AG08395 (cell line): ENCODE results near the gene MID1IP1.
A peak's percentile ranks its signal among the peaks of the same experiment; 100 is the strongest.

Experiments
- DNase-seq: peaks from one replicate; pipeline ENCODE4 v3.0.0; 2012; ENCODE audit warnings: mixed read lengths, low spot score

Gene MID1IP1, protein sequence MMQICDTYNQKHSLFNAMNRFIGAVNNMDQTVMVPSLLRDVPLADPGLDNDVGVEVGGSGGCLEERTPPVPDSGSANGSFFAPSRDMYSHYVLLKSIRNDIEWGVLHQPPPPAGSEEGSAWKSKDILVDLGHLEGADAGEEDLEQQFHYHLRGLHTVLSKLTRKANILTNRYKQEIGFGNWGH

DNA sequence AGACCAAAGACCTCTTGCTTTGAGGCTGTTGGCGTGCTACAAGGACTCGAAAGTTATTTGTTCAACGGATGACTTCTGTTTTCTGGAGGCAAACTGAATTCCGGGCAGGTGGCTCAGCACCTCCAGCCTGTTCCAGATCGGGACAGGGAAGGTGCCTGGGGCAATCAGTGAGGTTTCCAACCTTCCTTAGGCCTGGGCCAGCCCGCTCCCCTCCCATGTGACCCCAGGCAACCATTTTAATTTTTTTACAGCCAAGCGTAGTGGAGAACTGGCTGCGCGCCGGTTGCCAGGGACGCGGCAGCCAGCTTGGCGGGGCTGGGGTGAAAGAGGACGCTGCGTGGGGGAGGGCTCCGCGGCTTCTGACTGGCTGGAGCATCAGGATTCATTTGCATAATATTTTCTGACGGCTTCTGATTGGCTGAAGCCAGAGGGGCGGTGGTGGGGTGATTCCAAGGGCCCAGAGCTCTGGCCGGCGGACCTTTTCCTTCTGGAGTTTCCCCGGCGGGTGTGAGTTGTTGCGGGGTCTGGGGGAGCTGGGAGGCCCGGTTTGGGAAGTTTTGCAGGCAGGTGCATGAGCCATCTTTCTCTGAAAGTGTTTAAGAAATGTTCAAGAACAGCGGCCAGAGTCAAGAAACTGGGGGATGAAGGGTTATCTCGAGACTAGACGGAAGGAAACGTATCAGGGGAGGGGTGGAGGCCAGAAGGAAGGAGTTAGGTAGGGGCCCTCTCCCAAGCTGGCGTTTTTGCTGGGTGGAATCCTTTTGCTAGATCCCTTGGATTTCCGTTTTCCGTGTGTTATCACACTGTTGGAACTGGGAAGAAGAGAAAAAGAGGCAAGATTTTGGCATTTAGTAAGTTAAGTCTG lies at the start of gene MID1IP1:
TSS of gene MID1IP1 (plus strand) at position 479 of the 865 bp plus-strand sequence. CDS start 3,488 bp downstream, outside the sequence.
- DNase-seq = peak; percentile 91

- peak; percentile 60 for DNase-seq
These were observed 47.0 kb upstream of the MID1IP1 start for GRCh38 chrX:38754102-38754790.

DNA sequence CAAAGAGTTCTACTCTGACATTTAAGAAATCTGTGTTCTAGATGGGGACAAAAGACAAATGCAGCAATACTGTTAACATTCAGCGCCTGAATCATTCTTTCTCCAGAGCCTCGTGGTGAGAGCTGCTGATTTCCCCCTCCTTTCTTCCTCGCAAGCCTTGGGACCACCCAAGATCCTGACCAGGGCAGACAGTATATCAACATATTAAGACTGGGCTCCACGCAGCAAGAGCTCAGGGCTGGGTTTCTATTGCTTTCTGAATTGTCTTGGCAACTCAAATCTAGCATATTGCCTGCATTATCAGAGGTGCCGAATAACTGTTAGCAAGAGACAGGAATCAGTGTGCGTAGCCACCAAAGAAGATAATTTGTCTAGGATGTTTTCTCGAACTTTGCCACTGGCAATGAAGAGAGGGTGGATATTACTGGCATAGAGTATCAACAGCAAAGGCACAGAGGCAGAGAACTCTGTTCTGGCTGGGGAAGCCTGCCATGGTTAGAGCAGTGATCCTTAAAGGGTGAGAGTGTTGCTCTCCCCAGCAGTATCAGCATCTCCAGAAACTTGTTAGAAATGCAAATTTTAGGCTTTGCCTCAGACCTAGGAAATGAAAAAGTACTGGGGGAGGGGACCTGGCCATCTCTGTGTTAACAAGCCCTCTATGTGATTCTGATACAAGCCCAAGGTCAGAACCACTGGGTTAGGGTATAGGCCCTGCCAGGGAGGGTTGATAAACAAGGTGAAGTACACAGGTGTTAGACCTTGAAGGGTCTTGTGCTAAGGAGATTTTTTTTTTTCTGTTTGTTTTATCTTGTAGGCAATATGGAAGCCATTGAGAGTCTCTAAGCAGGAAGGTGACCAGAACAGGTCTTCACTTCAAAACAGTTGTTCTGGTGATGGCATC lies 46.2 kb upstream of the MID1IP1 start:
- DNase-seq = no peak

DNA sequence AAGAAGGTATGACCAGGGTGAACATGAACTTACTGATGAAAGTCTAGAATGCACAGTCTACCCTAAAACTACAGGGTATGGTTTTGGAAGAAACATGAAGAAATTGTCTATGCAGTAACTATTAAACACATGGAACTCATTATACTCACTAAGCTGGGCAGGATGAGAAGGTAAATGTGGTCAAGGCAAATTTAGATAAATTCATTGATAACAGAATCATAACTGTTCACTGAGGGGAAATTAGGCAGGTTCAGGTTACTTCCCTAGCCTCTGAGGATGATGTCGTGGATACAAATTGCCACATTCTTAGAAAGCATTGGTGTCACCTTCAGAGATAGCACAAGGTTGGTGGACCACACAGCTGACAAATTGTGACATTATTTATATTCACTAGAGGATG lies 40.4 kb upstream of the MID1IP1 start:
- DNase-seq = no peak

GRCh38 chrX:38768079-38768478 lies 33.2 kb upstream of the MID1IP1 start:
- peak; percentile 27 for DNase-seq

DNA sequence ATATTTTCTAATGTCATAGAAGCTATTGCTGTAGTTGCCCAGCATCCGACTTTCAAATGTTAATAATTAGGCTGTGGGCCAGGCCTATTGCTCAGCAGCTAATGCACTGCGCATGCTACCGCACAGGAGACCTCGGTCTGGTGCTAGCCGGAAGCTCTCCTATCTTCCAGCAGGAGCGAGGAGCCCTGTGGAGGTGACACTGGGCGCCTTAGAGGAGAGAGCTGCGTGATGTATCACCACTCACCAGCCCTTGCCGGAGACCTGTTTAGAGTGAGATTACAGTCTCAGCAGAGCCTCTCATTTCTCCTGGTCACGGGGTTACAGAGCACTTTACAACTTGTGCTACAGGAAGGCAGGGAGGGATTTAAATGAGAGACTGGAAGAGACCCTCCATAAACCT lies 31.1 kb upstream of the MID1IP1 start:
- DNase-seq = no peak

- no peak for DNase-seq
These were observed 27.0 kb upstream of the MID1IP1 start for GRCh38 chrX:38774249-38774648.

DNA sequence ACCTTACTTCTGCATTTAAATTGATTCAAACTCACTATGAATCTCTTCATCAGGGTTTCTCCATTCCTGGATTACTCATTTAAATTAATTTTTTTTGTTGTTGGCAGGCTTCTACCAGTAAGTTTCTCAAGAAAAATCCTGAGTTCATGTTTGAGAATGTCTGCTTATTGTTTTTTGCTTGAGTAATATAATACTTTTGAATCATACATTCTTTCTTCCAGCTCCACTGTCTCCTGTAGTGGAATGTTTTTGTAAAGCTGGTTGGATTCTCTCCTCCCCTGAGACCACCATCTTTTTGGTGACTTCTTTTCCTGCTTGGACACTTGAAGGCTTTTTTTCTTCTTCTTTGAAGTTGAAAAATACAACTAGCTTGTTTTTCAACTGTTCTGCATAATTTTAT lies 4.3 kb upstream of the MID1IP1 start:
- peak; percentile 27 for DNase-seq

GRCh38 chrX:38798956-38799355 lies 2.3 kb upstream of the MID1IP1 start:
- DNase-seq = peak; percentile 33

DNA sequence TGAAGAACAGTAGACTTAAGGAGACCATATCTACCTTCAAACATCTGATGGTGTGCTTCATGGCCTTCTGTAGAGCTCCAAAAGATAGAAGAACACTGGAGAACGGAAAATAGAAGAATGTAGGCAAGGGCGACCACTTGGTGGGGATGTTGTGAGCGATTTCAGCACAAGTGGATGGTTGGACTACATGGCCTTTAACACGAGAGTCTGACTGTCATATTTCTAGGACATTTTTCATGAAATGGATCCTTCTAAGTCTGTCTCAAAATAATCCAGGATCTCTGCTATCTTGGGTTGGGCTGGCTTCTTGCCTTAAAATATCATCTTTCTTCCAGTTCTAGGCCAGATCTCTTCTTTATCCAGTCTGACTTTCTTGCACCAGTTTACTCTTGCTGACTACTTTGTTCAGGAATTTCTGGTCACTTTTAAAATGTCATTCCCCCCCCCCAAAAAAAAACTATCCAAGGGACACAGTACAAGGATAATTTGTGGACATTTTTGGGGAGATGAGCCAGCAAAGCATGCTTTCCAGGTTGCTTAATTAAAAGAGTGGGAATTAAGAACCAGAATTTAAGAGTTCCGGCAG lies 1.2 kb upstream of the MID1IP1 start:
- no peak for DNase-seq

DNA sequence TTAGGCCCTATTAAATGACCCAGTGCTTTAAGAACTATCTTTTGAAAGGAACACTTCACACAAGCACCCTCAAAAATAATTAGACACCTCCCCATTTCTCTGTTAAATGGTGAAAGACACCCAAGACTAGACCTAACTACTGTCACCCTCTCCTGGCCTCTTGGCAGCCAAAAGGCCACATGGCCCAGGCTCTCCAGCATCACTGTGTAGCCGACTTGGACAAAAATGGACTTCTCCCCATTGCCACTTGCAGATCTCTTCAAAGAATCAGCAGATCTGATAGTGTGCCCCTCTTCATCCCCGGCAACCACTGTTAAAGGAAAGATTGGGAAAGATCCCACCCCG lies 2.0 kb downstream of the MID1IP1 start:
- DNase-seq = no peak

DNA sequence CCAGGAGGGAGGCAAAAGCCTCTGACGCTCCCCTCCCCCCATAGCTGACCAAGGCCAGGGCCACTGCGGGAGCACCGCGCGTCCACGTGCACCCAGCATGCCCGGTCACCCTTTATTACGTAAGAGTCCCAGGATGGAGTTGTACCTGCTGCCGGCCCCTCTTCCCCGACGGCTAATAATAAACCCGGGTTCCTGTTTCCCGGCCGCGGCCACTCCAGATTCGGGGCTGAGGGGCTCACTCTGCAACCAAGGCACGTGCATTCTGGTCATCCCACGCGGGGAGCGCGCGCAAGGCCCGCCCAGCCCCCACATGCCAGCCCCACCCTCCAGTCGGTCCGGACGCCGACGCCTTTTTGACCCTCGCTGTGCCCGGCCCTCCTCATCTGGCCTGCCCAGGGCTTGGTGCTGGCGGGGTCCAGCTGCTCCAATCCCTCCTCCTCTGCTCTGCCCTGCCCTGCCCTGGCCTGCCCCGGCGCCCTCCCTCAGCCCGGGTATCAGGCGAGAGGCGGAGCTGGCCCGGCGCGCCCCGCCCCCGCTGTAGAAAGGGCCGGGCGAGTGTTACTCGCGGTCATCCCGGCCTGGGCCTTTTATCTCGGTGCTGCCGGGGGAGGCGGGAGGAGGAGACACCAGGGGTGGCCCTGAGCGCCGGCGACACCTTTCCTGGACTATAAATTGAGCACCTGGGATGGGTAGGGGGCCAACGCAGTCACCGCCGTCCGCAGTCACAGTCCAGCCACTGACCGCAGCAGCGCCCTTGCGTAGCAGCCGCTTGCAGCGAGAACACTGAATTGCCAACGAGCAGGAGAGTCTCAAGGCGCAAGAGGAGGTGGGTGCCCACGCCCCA lies 2.6 kb downstream of the MID1IP1 start:
- DNase-seq = peak; percentile 61

- DNase-seq = no peak
These were observed 3.1 kb downstream of the MID1IP1 start for GRCh38 chrX:38804432-38804681.

GRCh38 chrX:38804682-38805431 lies 3.6 kb downstream of the MID1IP1 start:
- DNase-seq = no peak

DNA sequence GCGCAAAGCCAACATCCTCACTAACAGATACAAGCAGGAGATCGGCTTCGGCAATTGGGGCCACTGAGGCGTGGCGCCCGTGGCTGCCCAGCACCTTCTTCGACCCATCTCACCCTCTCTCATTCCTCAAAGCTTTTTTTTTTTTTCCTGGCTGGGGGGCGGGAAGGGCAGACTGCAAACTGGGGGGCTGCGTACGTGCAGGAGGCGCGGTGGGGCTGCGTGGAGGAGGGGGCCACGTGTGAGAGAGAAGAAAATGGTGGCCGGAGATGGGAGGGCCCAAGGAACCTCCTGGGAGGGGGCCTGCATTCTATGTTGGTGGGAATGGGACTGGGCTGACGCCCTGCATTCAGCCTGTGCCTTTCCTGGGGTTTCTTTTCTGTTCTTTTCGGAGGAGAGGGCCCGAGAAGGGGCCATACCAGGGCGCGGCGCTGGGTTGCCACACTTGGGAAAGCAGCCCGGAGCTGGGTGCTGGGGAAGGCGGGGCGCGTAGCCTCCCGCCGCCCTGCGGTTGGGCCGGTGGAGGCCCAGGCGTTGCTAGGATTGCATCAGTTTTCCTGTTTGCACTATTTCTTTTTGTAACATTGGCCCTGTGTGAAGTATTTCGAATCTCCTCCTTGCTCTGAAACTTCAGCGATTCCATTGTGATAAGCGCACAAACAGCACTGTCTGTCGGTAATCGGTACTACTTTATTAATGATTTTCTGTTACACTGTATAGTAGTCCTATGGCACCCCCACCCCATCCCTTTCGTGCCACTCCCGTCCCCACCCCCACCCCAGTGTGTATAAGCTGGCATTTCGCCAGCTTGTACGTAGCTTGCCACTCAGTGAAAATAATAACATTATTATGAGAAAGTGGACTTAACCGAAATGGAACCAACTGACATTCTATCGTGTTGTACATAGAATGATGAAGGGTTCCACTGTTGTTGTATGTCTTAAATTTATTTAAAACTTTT lies 4.5 kb downstream of the MID1IP1 start:
- DNase-seq = peak; percentile 21

DNA sequence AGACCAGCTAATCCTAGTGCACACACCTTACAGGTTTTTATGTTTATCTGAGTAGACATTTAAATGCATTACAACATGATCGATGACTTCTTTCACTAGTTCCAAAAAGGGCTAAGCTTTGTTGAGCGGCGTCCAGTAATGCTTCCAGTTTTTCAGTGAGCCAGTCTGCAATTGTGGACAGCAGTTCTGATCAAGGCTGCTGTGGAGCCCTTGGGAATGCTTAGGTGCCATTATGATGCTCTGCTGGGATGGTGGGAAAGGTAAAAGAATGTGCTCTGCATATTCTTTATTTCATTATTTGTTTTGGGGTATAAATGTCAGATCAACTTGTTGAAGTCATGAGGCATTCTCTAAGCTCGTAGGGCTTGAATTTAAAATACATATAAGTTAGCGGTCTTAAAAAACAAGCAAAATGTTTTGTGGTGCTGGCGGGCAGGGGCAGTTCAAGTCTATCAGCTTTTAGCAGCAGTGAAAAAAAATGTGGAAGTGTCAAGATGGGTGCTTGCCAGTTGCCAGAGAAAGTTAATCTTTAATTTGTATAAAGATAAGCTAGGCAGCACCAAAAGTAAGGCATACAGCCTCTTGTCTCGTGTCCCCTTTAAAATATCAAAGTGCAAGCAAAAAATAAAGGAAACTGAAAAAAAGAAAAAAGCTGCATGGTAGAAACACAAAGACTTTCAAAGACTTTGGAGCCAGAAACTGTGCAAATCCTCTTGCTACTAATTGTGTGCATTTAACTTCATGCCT lies 5.8 kb downstream of the MID1IP1 start:
- no peak for DNase-seq

GRCh38 chrX:38807873-38808272 lies 6.6 kb downstream of the MID1IP1 start:
- no peak for DNase-seq

- DNase-seq = no peak
These were observed 10.4 kb downstream of the MID1IP1 start for GRCh38 chrX:38811515-38812243.
